OCI-M1 (cell line): ENCODE measurements around the gene TBC1D12.

Experiments used
- DNase-seq: peaks from one replicate; lab custom pipeline; 2025; lab: John Stamatoyannopoulos, UW

TBC1D12 gene

DNA sequence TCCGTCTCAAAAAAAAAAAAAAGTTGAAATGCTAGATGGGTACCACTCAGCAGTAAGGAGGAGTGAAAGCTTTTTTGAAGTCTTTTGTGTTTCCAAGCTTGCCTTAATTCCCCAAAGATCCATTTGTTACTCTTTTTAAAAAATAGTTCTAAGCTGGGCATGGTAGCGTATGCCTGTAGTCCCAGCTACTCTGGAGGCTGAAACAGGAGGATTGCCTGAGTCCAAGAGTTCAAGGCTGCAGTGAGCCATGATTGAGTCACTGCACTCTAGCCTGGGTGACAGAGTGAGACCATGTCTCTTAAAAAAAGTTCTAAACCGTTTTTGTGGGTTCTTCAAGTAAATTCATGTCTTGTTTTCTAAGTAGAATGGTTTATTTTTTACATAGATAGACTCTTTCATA lies 5.3 kb downstream of the TBC1D12 start:
- DNase-seq, result no peak

DNA sequence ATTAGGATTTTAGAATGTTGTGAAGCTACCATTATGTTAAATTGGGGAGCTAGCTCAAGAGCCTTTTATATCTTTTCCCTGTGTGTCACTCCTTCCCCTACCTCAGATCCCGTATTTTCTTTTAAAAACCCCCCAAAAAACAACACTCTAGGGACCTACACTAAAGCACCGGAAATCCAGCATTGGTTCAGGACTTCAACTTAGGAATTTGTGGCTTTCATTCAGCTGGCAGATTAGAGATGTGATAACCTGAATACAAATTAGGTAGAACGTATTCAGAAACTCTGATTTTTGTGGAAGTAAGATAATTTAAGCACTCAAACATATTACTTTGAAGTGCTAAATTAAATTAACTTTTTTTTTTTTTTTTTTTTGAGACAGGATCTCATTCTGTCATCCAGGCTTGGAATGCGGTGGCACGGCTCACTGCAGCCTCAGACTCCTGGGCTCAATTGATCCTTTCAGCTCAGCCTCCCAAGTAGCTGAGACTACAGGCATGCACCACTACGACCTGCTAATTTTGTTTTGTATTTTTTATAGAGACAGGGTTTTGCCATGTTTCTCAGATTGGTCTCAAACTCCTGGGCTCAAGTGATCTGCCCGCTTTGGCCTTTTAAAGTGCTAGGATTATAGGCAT lies 6.8 kb downstream of the TBC1D12 start:
- DNase-seq, result no peak

DNA sequence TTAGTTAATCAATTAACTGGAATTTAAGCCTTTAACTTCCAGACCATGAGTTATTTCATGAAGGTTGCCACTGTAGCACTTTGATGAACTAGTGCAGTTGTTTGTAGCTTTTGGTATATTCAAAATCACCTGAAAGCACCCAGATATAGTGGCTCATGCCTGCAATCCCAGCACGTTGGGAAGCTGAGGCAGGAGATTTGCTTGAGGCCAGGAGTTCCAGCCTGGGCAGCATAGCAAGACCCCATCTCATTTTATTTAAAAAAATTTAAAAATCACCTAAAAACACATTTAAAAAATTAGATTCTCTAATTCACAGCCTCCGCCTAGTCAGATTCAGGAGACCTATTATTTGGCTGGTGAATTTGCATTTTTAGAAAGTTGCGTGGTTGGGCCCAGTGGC lies 9.0 kb downstream of the TBC1D12 start:
- DNase-seq, result no peak

DNA sequence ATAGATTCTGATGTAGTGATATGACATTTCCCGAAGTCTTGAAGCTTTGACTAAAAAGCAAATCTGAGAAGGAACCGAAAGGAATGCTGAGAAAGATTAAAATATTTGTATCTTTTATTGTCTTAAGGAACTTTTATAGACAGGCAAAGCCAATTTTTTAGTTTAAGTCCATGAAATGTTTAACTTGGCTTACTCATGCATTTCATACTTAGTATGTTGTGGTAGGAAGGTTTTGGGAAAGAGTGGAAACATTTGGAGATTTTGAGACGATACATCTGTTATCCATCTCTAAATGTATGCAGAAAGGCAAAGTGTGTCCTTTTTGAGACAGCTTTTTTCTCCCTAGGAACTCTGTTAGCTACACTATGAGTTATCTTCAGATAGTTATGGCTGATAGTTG lies 10.1 kb downstream of the TBC1D12 start:
- DNase-seq, result no peak

DNA sequence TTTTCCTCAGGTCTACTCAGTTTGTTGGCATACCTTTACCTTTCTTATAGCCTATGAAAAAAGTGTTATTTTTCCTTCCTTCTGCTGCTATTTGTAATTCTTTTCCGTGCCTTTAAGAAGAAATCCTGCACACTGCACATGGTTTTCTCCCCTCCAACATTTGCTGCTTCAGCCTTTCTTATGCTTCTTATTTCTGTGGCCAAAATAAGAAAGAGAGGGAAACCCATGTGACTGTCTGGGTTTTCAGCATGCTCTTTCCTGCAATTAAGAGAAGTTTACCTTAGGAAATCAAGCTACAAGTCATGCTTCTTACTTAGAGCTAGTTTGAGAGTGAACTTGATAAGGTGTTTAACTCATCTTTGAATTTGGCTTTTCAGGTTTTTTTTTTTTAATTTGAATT lies 11.0 kb downstream of the TBC1D12 start:
- peak; percentile 41 for DNase-seq

DNA sequence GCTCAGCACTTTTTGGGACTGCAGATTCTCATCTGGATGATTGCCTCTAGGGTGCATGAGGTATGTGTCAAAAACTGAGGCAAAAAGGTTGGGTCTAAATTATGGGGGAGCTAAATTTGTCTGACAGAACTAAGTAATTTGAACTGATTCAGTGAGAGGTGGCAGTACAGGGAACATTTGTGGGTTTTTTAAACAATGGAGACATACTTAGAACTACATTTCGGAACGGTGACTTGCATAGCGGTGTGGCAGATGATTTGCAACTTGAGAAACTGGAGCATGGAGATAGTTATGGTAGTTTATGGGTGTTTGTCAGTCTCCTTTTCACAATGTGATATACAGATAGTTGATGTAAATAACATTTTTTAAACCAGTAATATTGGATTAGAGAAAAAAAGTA lies 14.6 kb downstream of the TBC1D12 start:
- DNase-seq, result no peak

DNA sequence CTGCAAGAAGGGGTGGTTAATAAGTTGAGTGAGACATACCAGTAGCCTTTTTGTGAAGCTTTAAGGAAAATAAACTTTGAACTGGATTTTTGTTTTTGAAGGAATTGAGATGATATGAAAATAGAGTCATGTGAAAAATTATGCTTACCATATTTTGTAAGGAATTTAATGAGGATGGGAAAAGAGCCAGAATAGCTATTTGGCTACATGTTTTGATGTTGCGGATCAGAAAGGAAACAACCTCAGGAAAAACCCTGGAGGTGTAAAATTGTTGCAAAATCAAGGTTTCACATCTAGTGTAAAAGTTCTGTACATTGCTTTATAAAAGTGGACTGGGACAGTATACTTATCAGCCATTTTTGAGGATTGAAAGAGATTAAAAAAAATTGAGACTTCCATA lies 15.0 kb downstream of the TBC1D12 start:
- DNase-seq, result no peak

DNA sequence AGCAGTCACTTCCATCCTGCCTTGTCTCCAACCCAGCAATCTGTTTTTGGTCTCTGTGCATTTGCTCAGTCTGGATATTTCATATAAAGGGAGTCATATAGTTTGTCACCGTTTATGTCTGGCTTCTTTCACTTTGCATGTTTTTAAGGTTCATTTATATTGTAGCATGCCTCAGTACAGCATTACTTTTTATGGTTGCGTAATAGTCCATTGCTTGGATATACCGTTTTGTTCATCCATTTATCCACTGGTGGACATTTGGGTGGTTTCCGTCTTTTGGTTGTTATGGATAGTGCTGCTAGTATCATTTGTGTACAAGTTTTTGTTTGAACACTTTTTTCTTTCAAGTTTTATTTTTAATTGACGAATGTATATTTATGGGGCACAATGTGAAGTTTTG lies 18.2 kb downstream of the TBC1D12 start:
- DNase-seq, result no peak

DNA sequence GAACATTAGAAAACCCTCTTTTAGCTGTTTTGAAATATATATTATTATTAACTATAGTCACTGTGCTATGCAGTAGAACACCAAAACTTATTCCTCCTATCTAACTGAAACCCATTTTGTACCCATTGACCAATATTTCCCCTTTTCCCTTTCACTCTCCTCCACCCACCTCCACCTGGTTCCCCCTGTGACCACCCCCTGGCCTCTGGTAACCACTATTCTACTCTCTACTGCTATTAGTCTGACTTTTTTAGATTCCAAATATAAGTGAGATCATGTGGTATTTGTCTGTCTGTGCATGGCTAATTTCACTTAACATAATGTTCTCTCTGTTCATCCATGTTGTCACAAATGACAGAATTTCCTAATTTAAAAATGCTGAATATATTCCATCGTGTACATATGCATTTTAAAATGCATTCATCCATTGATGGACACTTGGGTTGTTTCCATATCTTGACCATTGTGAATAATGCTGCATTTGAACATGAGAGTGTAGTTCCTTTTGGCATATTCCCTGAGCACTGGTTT lies 18.7 kb downstream of the TBC1D12 start:
- no peak for DNase-seq

DNA sequence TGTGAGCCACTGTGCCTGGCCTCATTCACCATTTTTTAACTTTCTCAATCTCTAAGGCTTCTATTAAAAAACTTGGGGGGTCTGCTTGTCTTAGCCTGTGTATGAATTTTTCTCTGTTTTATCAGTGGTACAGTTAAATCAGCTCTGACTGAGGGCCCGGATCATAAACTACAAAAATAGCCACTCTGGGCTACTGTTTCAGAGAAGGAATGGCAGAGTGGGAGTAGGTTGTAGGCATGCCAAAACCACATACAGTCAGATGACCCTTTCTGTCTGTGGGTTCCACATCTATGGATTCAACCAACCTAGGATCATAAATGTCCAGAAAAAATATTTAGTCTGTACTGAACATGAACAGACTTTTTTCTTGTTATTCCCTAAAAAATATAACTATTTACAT lies 21.3 kb downstream of the TBC1D12 start:
- DNase-seq, result peak; percentile 40

DNA sequence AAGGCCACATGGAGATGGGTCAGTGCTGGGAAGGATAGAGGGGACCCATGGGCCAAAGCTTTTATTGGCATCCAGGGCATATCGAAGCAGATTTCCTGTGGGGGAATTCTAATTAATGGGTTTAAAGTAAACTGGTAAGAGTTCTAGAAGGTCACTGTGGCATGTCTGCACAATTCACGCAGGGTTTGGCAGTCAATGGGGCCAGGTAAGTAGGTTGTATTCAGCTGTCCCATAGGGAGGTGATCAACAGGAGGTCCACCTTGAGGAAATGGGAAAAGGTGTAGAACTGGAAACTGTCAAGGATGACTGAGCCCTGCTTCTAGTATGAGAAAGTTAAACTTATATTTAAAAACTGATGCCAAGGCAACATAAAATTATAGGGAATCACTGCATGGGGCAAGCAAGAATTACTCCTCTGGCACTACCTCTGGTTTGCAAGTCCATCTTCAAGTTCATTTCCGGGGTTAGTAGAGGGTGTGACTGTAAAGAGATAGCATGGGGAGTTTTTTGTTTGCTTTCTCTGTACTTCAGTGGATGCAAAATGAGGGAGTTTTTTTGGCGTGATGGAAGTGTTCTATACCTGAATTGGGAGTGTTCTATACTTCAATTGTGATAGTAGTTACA lies 22.5 kb downstream of the TBC1D12 start:
- DNase-seq, result no peak

DNA sequence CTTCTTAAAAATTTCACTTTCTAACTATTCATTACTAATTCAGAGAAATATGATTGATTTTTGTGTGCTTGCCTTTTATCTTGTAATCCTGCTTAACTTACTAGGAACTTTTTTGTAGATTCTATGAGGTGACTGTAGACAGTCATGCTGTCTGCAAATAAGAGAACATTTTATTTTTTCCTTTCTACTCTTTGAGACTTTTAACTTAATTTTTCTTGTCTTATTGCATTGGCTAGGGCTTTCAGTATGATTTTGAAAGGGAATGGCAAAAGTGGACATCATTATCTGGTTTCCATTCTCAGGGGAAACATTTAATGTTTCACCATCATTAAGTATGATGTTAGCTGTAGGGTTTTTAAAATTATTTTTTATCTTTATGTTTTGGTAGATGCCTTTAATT lies 23.6 kb downstream of the TBC1D12 start:
- DNase-seq, result no peak

DNA sequence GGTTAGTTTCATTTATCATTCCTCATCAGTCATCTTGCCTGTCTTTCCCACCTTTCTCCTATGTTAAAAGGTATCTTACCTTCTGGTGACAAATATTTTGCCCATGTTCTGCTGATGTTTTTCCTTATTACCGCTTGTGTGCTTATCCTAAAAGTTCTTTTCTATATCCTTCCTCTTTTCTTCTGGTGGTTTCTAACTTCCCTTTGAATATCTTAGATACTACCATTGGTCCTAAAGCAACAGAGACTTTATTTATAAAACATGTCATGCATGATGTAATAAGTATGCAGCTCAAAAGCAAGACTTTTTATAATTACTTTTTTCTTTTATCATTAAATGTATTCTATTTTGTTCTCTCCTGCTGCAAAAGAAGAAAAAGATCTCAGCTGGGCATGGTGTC lies 24.8 kb downstream of the TBC1D12 start:
- DNase-seq, result peak; percentile 58

DNA sequence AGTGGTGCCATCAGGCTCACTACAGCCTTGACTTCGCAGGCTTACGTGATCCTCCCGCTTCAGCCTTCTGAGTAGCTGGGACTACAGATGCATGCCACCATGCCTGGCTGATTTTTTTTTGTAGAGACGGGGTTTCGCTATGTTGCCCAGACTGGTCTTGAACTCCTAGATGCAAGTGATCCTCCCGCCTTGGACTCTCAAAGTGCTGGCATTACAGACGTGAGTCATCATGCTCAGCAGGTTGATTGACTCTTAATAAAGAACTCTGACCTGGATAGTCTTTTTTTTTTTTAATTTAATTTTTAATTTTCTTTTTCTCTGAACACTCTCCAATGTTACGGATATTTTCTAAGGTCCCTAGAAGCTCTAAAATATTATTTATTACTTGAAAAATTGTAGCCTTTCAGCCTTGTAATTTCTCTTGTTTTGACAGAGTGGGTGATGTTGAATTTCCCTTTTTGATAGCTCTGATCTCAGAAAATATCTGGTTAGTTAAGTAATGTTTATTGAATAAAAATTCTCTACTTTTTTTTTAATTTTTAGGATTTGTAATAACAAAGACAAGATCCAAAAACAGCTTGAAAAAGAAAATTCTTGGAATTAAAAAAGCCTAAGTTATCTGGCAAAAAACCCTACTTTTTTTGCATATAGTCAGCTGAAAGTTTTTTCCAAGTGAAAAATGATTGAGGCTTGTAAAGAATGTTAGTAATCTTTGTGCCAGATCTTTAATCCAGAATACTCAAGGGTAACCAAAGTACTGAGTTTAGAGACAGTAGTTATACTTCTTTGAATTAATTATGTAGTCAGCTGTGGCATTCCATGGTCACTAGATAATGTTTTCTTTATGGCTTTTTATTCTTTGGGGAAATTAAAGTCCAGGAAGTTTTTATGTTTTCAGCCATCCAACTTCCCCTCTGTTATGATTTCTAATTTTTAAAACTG lies 26.7 kb downstream of the TBC1D12 start:
- no peak for DNase-seq

DNA sequence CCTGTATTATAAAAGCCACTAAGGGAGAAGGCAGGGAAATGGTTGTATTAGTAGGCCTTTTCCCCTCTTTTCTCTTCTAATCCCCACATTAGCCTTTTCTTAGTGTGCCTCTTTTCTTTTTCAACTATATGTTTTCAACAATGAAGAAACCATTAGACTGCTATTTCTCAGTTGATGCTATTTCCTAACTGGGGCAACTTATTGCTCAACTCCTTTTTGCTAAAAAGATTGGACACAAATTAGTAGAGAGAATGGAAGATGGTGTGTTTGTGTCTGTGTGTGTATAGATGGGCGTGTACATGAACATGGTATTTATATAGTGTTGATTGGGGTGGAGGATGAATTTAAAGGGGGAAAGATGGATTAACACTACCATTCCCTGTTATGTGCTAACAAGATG lies 28.4 kb downstream of the TBC1D12 start:
- DNase-seq, result no peak

DNA sequence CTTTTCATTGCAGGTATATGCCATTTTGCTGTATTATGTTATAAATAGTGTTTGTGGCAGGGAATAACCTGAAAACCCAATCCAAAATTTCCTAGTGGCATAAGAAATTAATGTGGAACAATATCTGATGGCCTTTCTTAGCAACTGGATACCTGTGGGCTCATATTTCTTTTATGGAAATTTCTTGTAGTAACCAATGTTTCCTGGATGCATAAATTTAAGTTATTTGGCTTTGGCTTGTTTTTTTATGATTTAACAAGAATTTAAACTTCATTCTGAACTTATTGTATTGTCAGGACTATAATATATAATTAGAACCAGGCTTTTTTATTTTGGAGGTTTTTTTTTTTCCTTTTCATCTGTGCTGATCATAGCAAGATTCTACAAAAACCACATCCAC lies 30.1 kb downstream of the TBC1D12 start:
- DNase-seq, result no peak

DNA sequence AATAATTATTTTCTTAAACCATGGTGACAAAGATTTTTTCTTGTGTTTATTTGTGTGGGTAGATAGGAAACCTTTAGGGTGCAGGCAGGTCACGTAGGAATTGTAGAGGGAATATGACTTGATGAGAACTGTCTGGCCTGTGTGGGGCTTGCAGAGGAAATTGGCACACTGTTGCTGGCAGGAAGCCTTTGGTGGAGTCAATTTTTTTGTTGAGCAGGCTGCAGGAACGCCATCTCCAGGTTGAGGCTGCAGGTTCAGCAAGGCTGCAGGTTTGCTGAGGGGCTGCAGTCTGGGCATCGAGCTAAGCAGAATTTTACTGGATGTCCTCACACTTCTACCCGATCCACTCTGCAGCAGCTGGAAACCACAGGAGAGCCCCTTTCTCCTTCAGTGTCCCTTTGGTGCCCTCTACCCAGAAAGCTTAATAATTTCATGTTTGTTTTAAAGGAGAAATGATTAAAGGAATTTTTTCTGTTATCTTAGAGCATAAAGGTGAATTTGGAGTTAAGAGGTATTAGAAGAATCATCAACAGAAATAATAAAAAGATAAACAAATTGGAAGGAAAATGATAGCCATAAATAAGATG lies 37.0 kb downstream of the TBC1D12 start:
- peak; percentile 37 for DNase-seq

DNA sequence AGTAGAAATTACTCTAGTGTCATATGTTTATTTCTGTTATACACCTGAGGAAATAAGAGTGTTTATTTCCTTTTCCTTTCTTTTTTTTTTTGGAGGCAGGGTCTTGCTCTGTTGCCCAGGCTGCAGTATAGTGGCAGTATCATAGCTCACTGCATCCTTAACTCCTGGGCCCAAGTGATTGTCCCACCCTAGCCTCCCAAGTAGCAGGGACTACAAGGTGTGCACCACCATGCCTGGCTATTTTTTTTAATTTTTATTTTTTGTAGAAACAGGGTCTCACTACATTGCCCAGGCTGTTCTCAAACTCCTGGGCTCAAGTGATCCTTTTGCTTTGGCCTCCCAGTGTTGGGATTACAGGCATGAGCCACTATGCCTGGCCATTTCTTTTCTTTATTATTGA lies 37.8 kb downstream of the TBC1D12 start:
- DNase-seq, result no peak

DNA sequence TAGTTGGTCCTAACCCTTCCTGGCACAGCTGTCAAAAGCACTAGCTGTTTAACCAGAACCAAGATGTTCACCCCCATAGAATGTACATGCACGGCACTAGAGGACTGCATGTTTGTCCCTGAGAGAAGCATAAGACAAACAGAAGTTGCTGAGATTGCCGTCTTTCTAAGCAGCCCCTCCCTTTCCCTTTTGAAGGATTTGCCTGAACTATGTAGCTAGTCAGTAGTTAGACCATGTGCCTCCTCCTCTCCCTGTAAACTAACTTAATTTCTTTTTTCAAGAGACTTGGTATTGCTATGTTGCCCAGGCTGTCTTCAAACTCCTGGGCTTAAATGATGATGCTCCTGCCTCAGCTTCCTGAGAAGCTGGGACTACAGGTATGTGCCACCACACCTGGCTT lies 40.7 kb downstream of the TBC1D12 start:
- DNase-seq, result no peak

DNA sequence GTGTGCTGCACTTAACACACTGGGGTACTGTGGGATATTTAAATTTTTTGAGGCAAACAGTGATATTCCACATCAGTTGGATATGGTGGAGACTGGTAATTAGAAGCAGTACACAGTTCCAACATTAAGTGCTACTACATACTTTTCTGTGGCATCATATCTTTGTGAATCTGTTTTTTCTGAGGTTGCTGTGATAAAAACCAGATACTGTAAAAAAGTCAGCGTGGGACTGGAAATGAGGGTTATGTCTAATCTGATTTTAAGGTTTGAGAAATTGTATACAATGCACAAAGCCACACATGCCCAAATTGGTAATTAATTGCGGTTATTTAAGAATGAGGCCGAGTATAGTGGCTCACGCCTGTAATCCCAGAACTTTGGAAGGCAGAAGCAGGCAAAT lies 41.2 kb downstream of the TBC1D12 start:
- DNase-seq, result no peak

DNA sequence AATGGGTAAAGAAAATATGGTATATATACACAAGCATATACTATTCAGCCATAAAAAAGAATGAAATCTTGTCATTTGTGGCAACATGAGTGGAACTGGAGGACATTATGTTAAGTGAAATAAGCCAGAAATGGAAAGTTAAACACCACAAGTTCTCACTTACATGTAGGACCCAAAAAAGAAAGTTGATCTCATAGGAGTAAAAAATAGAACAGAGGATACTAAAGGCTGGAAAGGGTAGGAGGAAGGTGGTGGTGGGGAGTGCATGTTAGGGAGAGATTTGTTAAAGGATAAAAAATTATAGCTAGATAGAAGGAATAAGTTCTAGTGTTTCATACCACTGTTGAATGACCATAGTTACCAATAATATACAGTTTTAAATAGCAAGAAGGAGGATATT lies 48.4 kb downstream of the TBC1D12 start:
- DNase-seq, result no peak

DNA sequence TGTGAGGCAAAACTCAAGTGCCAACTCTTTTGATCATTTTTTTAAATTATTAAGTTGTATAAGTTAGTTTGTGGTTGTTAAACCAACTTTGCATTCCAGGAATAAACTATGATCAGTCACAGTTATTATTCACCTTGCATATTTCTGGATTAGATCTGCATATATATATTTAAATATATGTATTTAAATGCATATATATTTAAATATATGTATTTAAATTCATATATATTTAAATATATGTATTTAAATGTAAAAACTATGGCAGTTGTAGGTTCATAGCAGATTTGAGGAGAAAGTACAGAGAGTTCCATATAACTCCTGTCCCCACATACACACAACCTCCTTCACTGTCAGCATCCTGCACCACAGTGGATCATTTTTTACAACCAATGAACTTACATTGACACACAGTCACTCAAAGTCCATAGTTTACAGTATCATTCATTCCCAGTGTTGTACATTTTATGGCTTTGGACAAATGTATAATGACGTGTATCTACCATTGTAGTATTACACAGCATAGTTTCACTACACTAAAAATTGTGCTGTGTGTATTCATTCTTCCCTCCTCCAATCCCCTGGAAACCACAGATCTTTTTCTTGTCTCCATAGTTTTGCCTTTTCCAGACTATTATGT lies 49.7 kb downstream of the TBC1D12 start:
- DNase-seq, result no peak
